ENCODE results near the gene PEX12. TPM values are rescaled to one million over a fixed set of nuclear protein-coding genes. Genes with fewer than 3 reads are reported as not detected.
A peak's percentile ranks its signal among the peaks of the same experiment; 100 is the strongest.

The PEX12 gene
- total RNA-seq, 2 donors from 2014 or later = 1.1 to 2.8 TPM

GRCh38 chr17:35578929-35579432 is 610 bp upstream of the PEX12 start:
- no peaks in the 10 kb centered on the region for H3K9me3 ChIP-seq
- ATAC-seq (ENCODE audit: insufficient number of reproducible peaks, low FRiP score, low read depth) (no peak), DNase-seq (ENCODE audit: low spot score) (no peak)
- H3K36me3 ChIP-seq = peaks cover 3% of the 10 kb centered on the region
- H3K4me1 ChIP-seq (ENCODE audit: control insufficient read depth in 1 of 2, low read depth in 2 of 2) = peaks cover 15 to 25% of the 10 kb centered on the region in 2 donors
- H3K27ac ChIP-seq = peak overlapping the region; percentile 79 to 94
- H3K27me3 ChIP-seq (replicated peaks; ENCODE audit: insufficient read depth) = no peaks in the 10 kb centered on the region
- peak overlapping the region; percentile 94 for H3K4me3 ChIP-seq
- no peak for TF ChIP-seq CTCF (IDR thresholded peaks at IDR 0.05)

GRCh38 chr17:35577830-35578196 is 558 bp downstream of the PEX12 start:
- peaks cover 3% of the 10 kb centered on the region for H3K36me3 ChIP-seq
- H3K4me3 ChIP-seq = peak overlapping the region; percentile 94
- DNase-seq (ENCODE audit: low spot score) (no peak), ATAC-seq (ENCODE audit: insufficient number of reproducible peaks, low FRiP score, low read depth) (no peak)
- H3K4me1 ChIP-seq (ENCODE audit: control insufficient read depth in 1 of 2, low read depth in 2 of 2) = peaks cover 15 to 25% of the 10 kb centered on the region in 2 donors
- no peak for TF ChIP-seq CTCF (IDR thresholded peaks at IDR 0.05)
- H3K27me3 ChIP-seq (replicated peaks; ENCODE audit: insufficient read depth) = no peaks in the 10 kb centered on the region
- no peaks in the 10 kb centered on the region for H3K9me3 ChIP-seq
- H3K27ac ChIP-seq = peak overlapping the region; percentile 79 to 94

- no peak for ATAC-seq (ENCODE audit: insufficient number of reproducible peaks, low FRiP score, low read depth)
- H3K27me3 ChIP-seq (replicated peaks; ENCODE audit: insufficient read depth) = no peaks in the 10 kb centered on the region
These were observed 2.6 kb downstream of the PEX12 start for GRCh38 chr17:35575759-35576158.

GRCh38 chr17:35569405-35569804 is 9.0 kb downstream of the PEX12 start:
- Histone ChIP-seq H3K4me3 (no peak overlapping the region), H3K4me1 (ENCODE audit: control insufficient read depth in 1 of 2, low read depth in 2 of 2) (peaks cover 16 to 28% of the 10 kb centered on the region in 2 donors), H3K27ac (no peak overlapping the region), H3K9me3 (no peaks in the 10 kb centered on the region), H3K27me3 (replicated peaks; ENCODE audit: insufficient read depth) (no peaks in the 10 kb centered on the region), H3K36me3 (no peaks in the 10 kb centered on the region)
- DNase-seq (ENCODE audit: low spot score) = no peak
- no peak for ATAC-seq (ENCODE audit: insufficient number of reproducible peaks, low FRiP score, low read depth)
- TF ChIP-seq CTCF (IDR thresholded peaks at IDR 0.05) = no peak

More at GRCh38 chr17:35575759-35576158, 2.6 kb downstream of the PEX12 start:
- no peak overlapping the region for H3K4me3 ChIP-seq
- H3K36me3 ChIP-seq = peaks cover 3% of the 10 kb centered on the region
- peaks cover 15 to 29% of the 10 kb centered on the region in 2 donors for H3K4me1 ChIP-seq (ENCODE audit: control insufficient read depth in 1 of 2, low read depth in 2 of 2)
- no peak for TF ChIP-seq CTCF (IDR thresholded peaks at IDR 0.05)
- no peaks in the 10 kb centered on the region for H3K9me3 ChIP-seq
- DNase-seq (ENCODE audit: low spot score) = no peak
- H3K27ac ChIP-seq = no peak overlapping the region

GRCh38 chr17:35568561-35568960 is 9.8 kb downstream of the PEX12 start:
- H3K27me3 ChIP-seq (replicated peaks; ENCODE audit: insufficient read depth) = no peaks in the 10 kb centered on the region
- H3K4me1 ChIP-seq (ENCODE audit: control insufficient read depth in 1 of 2, low read depth in 2 of 2) = peaks cover 16 to 28% of the 10 kb centered on the region in 2 donors
- DNase-seq (ENCODE audit: low spot score) = no peak
- H3K4me3 ChIP-seq = peak overlapping the region; percentile 96
- no peak for ATAC-seq (ENCODE audit: insufficient number of reproducible peaks, low FRiP score, low read depth)
- peak overlapping the region; percentile 83 to 86 for H3K27ac ChIP-seq
- TF ChIP-seq CTCF (IDR thresholded peaks at IDR 0.05) = no peak
- H3K36me3 ChIP-seq = no peaks in the 10 kb centered on the region
- H3K9me3 ChIP-seq = no peaks in the 10 kb centered on the region
